Stimulated activated CD8-positive, alpha-beta memory T cell treated with anti-CD3 and anti-CD28 coated beads, Interleukin-12 subunit alpha, Interleukin-12 subunit beta, amount 100 ng/mL, for 1 hour (primary cell): Measurements from ENCODE around the gene DOCK4.

ENCODE experiments used
- DNase-seq: peaks from one replicate; pipeline ENCODE4 v3.0.0-alpha.2; 2020; ENCODE audit warnings: low read depth

The DOCK4 gene

DNA sequence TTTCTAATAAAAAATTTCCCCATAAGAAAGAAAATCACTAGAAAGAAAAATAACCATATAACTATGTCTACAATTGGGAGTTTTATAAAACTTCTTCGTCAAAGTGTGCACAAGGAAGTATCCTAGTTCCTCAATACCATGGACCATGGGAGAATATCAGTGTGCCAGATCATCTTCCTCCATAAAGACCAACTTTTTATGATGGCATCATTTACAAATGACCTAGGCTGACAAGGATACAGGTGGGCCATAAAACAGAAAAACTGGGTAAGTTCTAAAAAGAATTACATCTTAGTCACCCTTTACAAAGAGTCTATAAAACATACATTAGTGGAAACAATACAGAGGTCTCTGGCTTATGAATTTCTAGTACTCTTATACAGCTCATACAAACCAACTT, 303.2 kb downstream of the DOCK4 start:
- no peak for DNase-seq

DNA sequence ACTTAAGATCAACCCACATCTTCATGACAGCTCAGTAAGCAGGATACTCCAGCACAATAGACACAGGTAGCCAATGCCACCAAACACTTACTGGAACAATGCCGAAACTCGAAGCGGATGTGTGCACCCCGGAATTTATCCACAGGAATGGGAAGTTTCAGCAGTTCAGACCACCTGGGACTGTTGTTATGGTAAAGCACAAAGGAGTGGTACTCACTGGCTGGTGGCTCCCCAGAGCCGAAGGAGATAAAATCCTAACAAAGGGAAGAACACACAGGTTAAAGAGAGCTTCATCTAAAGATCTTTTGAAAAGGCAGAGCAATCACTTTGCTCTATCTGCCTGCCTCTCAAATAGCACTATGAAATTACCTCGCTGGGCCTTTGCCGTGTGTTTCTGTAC, 305.9 kb downstream of the DOCK4 start:
- no peak for DNase-seq

DNA sequence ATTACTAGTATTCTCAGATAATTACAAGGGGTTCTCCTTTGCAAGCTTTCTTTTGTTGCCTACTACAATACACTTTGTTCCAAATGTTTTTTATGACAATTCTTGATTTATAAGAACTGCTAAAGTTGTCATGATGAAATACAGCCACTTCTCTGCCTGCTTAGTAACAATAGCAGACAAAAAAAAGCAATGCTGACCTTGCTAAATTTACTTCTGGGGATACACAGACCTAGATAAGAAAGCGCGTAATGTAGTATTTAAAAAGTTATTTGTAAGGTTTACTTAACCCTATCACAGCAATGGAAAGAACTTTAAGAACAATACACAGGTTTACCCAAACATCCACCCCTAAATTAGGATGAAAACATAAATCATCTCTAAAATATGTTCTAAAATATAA, 311.1 kb downstream of the DOCK4 start:
- no peak for DNase-seq

DNA sequence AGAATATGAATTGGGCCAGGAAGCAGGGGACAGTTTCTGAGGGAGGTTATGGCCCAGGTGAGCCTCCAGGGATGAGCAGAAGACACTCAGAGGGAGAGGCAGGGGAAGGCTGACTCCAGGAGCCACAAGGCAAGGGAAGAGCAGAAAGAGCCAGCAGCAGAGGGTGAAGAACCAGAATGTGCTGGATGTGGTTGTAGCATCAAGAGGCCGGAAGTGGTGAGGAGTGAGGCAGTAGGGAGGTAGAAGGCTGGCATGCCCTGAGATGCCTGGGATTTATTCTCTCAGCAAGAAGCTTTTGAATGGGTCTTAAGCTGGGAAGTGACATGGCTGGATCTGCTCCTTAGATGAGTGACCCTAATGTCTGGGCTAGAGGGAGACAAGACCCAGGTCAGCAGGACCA, 311.7 kb downstream of the DOCK4 start:
- no peak for DNase-seq

DNA sequence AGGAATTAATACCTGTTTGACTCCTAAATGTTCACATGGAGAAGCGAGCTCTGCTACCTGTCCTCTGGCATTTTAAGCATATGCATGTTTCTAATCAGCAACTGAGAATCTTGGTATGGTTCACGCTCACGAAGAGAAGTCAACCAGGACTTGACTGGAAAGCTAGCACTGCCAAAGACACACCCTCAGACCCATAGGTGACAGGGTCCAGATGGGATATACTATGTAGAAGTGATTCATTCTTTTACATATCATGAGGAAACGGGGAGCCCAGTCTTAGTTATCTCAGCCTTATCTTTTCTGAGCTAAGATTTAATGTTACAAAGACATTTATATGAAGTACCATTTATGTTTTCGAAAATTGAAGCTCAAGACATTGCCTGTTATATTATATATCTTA, 313.0 kb downstream of the DOCK4 start:
- DNase-seq = no peak

DNA sequence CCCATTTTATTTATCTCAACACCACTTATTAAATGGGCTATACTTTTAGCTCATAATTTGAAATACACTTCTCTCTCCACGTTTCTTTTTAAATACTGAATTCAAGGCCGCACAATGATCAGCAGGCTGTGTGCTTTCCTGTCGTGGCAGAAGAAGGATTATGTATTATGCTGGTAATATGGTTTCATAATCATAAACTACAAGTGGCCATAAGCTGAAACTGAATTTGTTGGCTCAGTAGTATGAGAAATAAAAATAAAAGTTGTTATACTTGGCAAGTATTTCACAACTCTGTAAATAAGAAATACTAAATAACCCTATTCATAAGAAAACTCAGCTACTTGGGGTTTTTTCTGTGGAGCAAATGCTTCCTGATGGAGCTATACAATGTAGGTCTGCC, 313.6 kb downstream of the DOCK4 start:
- DNase-seq = no peak

DNA sequence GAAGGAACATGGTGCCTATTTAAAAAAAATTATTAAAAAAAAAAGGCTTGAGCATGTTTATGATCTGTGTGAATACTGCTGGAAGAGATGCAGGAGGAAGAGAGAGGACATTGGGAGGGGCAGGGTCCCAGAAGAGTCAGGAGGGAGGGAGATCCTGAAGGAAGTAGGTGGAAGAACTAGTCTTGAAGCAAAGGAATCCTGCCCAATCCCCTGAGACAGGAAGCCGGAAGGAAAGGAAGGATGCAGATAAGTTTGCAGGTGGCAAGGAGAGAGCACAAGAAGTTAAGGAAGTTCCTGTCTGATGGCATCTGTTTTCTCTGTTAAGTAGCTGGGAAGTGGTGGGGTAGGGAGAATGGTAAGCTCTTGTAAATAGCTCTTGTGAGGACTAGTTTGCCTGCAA, 318.5 kb downstream of the DOCK4 start:
- DNase-seq = no peak

DNA sequence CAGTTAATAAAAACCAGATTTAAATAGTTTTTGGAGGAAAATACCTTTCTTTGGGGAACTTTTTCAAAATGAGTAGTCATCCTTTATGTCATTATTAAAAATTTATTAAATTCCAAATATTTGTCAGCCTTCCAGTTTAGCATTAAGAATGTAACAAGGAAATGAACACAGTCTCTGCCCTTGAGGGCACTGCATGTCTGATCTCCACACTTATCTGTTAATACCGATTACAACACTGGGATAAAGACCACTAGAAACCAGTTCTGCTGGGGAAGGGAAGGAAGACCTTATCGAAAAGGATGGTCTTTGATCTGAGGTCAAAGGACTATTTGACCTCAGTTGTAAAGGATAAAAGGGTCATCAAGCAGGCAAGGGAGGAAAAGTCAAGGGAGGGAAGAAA, 320.0 kb downstream of the DOCK4 start:
- no peak for DNase-seq

DNA sequence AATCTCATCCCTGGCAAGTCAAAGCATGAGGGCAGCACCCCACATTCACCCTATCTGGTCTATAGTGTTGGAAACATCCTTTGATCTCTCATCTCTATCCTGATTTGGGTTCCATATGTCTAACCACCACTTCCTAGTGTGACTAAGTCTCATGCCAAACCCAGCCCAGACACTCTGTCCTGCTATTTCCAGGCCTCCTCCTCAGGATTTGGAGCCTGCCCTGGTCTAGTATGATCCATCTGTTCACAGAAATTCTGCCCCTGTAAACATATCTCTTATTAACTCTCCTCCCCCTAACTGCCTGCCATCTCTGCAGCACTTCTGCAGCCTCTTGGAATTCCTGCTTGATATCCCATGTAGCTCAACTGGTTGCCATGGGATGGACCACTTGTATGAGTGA, 323.0 kb downstream of the DOCK4 start:
- no peak for DNase-seq

DNA sequence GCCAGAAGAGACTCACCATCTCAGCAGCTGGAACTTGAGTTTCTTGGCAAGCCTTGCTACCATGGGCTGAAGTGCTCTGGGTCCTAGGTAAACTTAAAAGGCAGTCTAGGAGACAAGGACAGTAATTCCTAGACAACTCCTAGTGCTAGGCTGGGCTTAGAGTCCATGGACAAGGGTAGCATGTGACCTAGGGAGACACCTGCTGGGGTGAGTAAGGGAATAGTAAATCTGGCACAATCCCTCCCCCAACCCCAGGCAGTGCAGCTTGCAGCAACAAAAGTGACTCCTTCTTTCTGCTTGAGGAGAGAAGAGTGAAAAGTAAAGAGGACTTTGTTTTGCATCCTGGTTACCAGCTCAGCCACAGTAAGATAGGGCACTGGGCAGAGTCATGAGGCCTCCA, 327.4 kb downstream of the DOCK4 start:
- no peak for DNase-seq

DNA sequence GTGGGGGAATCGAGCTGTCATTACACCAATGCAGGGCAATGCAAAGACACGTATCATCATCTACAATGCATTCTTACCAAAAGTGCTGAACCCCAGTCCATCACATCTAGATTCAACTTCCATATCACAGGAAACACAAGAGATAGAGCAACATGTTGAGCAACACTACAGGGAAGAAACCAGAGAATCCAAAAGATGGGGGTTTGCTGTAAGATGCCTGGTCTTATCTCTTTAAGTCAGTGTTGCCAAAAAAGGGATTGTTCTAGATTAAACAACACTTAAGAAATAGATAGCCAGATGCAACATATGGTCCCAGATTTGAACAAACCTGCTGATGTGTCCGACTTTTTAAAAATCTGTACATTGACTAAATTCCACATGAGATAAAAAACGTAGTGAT, 328.3 kb downstream of the DOCK4 start:
- no peak for DNase-seq

DNA sequence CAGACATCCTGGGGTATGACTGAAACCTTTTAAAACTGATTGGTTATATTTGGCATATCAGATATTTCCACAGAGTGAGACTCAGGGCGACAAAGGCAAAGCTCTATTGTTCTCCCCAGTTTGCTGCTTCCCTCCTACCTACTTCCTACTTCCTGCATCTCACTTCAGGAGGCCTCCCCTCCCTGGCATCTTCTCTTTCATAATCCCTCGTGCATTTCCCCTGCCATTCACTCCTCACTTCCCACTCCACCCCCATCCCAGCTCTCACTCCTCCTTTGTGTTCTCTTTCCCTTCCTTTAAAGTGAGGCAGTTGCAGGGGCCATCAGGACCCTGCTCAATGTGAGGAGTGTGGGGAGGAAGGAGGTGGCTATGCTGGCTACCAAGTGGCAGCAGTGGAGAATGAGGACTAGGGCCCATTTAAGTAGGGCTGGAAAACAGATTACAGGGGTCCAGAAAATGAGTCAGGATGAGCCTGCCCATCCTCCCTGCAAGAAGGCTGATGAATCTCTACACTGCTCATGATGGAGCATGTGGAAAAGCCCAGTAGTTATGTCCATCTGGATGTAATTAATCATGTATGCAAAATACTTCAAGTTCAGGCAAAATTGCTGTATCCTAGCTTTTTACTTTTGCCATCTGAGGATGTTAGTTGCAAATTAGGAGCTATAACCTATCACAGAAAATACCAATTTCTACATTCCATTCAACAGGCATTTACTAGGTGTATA, 332.1 kb downstream of the DOCK4 start:
- no peak for DNase-seq

DNA sequence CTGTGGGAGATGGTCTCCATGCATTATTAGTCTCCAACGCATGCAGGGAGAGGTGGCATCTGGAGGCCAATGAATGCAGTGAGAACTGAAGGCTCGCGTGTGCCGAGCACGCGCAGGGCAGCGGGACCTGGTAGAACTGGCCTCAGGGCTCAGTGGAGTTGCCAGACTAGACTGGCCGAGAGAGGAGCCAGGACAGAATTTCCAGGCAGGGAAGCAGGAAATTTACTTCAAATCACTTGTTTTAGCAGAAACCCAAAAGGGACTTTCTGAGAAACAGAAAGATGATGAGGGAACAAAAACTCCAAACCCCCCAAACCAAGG, 332.9 kb downstream of the DOCK4 start:
- DNase-seq = no peak

DNA sequence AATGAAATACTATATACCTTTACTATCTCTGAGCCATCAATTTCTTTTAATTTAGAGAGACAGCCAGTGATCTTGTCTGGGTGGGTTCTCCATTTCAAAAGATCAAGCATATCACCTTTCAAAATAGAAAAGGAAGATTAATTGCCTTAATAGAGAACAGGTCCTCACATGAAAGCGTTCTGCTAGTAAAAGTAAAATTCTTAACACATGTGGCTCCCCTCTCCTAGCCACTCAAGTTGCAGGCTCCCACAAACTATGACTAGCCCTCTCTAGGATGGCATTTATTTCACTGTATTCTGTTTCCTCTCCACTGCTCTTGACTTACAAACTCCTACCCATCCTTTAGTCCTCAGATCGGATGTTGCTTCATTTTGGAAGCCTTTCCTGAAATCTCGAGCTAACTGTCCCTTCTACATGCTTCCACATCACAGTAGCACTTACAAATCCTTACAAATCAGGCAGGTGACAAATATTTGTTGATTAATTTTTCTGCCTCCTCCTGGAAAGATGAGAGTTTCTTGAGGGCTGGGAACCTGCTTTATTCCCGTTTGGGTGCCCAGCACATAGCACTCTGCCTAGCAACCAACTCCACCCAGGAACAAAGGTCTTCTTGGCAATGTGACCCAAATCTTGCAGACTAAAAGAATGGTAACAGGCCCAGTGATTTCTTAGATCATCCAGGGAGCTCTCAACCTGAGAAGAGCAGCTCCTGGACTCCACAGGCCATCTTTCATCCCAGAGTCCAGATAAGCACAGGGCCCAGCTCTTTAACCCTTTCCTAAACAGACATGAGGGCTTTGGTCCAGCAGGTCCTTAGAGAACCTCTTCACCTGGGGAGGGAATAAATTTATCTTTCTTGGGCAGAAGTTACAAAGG, 333.5 kb downstream of the DOCK4 start:
- DNase-seq = no peak

DNA sequence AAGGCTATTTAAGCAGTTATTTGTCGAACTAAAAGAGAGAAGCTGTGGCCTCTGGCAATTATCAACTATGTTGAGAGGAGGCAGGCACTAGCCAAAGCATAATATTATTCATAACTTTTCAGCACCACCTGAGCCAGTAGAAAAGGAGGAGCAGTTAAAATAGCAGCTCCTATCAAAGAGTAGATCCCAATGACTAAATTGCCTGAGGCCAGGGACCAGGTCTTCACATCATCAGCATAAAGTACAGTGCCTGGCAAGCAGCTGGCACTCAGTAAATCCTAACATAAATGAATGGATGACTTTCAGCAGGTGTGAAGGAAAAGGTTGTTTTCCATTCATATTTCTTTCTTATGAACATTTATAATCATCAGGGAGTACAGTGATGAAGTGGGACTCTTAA, 334.9 kb downstream of the DOCK4 start:
- DNase-seq = no peak

DNA sequence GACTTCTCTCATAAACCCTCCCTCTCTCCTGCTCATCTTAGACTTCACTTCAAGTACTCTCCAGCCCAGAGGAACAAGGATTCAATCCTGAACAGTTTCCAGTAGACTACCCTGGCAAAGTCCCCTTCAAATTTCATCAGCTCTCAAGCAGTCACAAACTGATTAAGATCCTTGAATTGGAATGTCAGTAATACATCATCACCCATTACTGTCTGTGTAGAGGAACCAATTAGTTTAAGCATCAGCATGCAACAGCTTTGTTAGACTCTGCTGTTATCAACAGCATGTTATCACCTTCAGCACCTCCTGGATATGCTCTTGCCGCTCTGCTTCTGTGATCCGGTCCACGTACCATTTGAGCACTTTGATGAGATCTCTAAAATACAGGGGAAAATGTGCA, 336.9 kb downstream of the DOCK4 start:
- DNase-seq = no peak

DNA sequence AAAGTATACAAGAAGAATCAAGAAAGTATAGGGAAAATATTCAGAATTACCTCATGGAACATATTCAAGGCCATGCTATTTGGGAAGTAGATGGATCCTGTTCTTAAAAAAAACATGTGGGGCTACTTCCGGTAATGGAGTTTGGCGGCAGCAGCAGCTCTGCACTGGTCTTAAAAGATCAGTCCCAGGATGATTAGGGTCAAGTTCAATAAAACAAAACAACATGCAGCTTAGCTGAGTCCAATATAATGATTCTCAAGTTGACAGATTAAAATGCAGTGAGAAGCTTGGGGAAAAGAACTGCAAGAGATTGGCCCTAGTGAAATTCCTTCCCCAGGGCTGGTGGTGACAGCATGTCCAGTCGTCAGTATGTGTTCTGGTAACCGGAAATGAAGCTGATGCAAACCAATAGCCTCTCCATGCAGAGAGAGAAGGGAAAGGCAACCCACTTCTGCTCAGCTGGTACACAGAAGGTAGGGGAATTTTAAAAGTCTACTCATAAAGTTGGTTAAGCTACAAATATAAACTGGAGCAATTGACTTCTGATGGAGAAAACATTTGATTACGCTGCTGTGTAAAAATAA, 338.8 kb downstream of the DOCK4 start:
- DNase-seq = no peak

DNA sequence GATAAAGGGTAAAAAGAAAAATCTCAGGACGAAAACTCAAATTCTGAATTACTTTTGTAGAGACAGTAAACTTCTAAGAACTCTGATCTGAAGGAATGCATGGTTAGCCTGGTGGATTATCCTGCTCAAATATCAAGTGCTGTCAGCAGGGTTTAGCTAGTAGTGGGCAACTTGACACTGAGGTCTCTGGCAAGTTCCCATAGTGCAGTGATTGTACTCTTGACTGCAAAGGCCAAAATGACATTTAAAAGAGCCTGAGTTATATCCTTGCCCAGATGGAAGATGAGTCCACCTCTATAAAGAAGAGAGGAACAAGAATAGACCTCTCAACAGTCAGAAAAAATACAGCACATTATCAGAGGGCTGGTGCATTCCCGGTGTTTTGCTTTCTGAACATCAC, 339.4 kb downstream of the DOCK4 start:
- DNase-seq = no peak

DNA sequence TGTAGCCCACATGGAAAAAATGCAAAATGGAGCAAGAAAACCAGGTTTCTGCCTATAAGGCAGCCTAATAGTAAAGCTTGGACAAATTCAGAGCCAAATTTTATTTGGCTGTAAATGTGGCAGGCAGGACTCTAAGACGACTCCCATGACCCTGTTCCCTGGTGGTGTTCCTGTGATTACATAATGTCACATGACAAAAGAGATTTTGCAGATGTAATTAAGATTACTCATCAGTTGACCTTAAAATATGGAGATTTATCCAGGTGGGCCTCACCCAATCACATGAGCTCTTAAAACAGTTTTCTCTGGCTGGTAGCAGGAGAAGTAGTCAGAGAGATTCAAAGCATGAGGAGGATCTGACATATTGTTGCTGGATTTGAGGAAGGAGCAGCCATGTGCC, 340.8 kb downstream of the DOCK4 start:
- no peak for DNase-seq

DNA sequence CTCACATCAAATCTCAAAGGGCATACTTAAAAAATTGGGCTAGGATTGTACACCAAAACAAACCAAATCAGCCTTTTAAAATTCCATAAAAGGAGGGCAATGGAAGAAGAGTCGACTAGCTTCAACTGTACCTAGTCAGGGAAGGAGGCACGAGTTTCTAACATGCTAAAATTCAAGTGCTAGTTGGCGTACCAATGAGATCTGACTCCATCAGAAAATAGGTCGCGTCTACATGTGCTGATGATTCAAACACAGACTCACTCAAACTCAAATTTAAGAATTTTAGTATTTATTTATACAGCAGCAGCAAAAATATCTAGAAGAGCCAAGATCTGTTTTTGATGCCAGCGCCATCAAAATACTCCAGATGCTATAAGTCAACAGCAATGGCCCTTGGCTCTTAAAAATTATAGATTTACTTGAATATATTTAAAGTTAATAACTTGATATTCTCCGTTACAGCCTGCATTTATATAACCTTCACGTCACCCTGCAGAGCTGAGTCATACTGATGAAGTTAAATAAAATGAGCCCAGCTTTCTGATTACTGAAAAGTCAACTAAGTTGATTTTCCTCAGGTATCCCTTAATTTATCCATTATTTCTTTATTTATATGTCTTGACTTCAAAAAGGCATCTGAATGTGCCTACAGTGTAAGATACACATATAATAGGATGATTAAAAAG, 341.8 kb downstream of the DOCK4 start:
- no peak for DNase-seq

DNA sequence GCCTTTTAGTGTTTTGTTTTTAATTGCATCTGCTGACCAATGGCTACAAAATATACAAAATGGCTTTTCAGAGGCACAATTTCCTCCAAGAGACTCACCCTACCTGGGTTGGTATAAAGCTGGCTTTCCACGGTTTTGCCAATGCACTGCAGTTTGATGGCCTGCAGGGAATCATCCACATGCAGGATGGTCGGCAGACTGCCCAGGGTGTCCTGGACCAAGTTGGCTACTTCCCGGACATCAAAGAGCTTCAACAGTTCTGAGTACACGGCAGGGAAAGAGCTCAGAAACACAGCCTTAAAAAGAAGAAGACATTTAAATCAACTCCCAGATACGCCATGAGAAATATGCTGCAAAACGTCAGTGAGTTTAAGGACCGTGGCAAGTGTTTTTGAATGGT, 342.9 kb downstream of the DOCK4 start:
- DNase-seq = no peak

DNA sequence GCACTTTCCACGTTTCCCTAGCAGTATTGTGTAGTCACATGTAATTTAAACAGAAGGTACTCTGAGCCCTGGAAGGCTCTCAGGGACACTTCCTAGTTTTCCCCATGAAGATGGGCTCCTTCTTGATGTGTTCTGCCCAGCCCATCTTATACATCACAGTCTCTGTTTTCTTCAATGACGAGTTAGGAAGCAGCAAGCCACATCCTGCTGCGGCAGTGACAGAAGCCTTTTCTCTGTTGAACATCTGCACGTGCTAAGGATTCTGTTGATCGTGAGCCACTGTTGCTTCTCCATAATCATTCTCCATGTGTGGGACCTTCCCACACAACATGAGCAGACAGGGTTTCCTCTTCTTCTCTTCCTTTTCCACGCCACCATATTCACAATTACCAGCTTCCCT, 346.0 kb downstream of the DOCK4 start:
- no peak for DNase-seq

DNA sequence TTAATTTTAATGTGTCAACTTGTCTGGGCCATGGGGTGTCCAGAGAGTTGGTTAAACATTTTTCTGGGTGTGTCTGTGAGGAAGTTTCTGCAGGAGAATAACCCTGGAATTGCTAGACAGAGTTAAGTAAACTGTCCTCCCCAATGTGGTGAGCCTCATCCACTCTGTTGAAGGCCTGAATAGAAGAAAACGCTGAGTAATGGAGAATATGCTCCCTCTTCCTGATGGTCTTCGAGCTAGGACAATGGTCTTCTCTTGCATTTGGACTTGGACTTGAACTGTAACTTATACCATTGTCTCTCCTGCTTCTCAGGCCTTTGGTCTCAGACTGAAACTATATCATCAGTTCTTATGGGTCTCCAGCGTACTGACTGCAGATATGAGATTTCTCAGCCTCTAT, 347.9 kb downstream of the DOCK4 start:
- DNase-seq = no peak
